SK-N-SH (cell line): ENCODE measurements around the gene MADCAM1. TPM values are rescaled to one million over a fixed set of nuclear protein-coding genes. Genes with fewer than 3 reads are reported as not detected.

Experiments
- CTCF ChIA-PET: fragments of 300-600, 350-600 bp; formaldehyde crosslinking; extraction: SDS; loops from one replicate; lab custom pipeline; 2021; lab: Yijun Ruan, JAX
- POLR2A ChIA-PET: fragments of 350-600 bp; sonication (Branson Sonifier 250); formaldehyde crosslinking; extraction: SDS; loops from one replicate; lab custom pipeline; 2020; ENCODE audit warnings: antibody characterized with exemption, inconsistent platforms; lab: Yijun Ruan, JAX
- DNase-seq: peaks from one replicate; pipeline ENCODE4 v3.0.0; 2012
- H2AFZ ChIP-seq: fragments of 200-600 bp; sonication (generic); 2 replicates; pipeline ENCODE4 v1.8.1; 2016; ENCODE audit warnings: antibody characterized with exemption, mild to moderate bottlenecking, low read depth
- H3F3A ChIP-seq: fragments of 200-600 bp; sonication (generic); replicated peaks from 2 replicates; pipeline ENCODE3; 2016; ENCODE audit warnings: antibody characterized with exemption, mild to moderate bottlenecking; ENCODE audit not compliant: insufficient read depth
- H3K27ac ChIP-seq, 2 experiments: fragments of 200-500 bp in 1 of 2; fragments of 200-600 bp in 1 of 2; sonication (Bioruptor generic) in 1 of 2; sonication (generic), shearing (Covaris generic) in 1 of 2; 2 replicates each; pipeline versions ENCODE4 v1.5.1 to v1.6.1; 2014 to 2016; ENCODE audit warnings: low read depth in 2 of 2, inconsistent platforms in 1 of 2, low read length in 1 of 2, mild to moderate bottlenecking in 1 of 2, mixed read lengths in 1 of 2
- H3K27me3 ChIP-seq: fragments of 200-600 bp; sonication (generic), shearing (Covaris generic); 2 replicates; pipeline ENCODE4 v1.6.1; 2016; ENCODE audit warnings: mixed run types; ENCODE audit not compliant: insufficient read depth
- H3K36me3 ChIP-seq, 2 experiments: fragments of 200-500 bp in 1 of 2; fragments of 200-600 bp in 1 of 2; sonication (Bioruptor generic) in 1 of 2; sonication (generic) in 1 of 2; replicated peaks in 1 of 2; 2 replicates each; pipeline versions ENCODE3 to v1.5.1; 2014 to 2016; ENCODE audit warnings: low read length in 1 of 2, mild to moderate bottlenecking in 1 of 2; ENCODE audit not compliant: insufficient read depth in 2 of 2, control insufficient read depth in 1 of 2
- H3K4me1 ChIP-seq, 2 experiments: fragments of 200-500 bp in 1 of 2; fragments of 200-600 bp in 1 of 2; sonication (Bioruptor generic) in 1 of 2; sonication (generic), shearing (Covaris generic) in 1 of 2; 2 replicates each; pipeline versions ENCODE4 v1.5.1 to v1.6.1; 2014 to 2016; ENCODE audit warnings: low read depth in 1 of 2, low read length in 1 of 2, mixed run types in 1 of 2; ENCODE audit not compliant: insufficient read depth in 2 of 2, control insufficient read depth in 1 of 2
- H3K4me2 ChIP-seq: fragments of 200-600 bp; sonication (generic), shearing (Covaris generic); 2 replicates; pipeline ENCODE4 v1.6.1; 2017; ENCODE audit warnings: mixed run types
- H3K4me3 ChIP-seq, 2 experiments: fragments of 200-500 bp in 1 of 2; fragments of 200-600 bp in 1 of 2; sonication (Bioruptor generic) in 1 of 2; sonication (generic), shearing (Covaris generic) in 1 of 2; 2 replicates each; pipeline versions ENCODE4 v1.5.1 to v1.8.1; 2014 to 2016; ENCODE audit warnings: low read depth in 2 of 2, inconsistent platforms in 1 of 2, low read length in 1 of 2, mild to moderate bottlenecking in 1 of 2, mixed read lengths in 1 of 2, moderate library complexity in 1 of 2
- H3K79me2 ChIP-seq: fragments of 200-600 bp; sonication (generic); 2 replicates; pipeline ENCODE4 v1.8.1; 2017; ENCODE audit warnings: mild to moderate bottlenecking; ENCODE audit not compliant: insufficient read depth
- H3K9ac ChIP-seq: fragments of 200-600 bp; sonication (generic); 2 replicates; pipeline ENCODE4 v1.6.1; 2017; ENCODE audit warnings: mixed run types
- H3K9me2 ChIP-seq: fragments of 200-600 bp; sonication (generic); 2 replicates; pipeline ENCODE4 v1.6.1; 2017; ENCODE audit warnings: mixed run types
- H3K9me3 ChIP-seq: fragments of 200-600 bp; sonication (generic); 2 replicates; pipeline ENCODE4 v1.6.1; 2017; ENCODE audit warnings: mixed run types, mild to moderate bottlenecking, moderate library complexity
- H4K20me1 ChIP-seq: fragments of 200-600 bp; sonication (generic); 2 replicates; pipeline ENCODE4 v1.6.1; 2017; ENCODE audit warnings: mild to moderate bottlenecking, mixed run types; ENCODE audit not compliant: insufficient read depth
- EZH2phosphoT487 ChIP-seq: fragments of 200-600 bp; sonication (generic); IDR thresholded peaks from 2 replicates; pipeline ENCODE4 v1.6.1; 2017; ENCODE audit warnings: low read depth, mixed run types, mild to moderate bottlenecking, antibody characterized with exemption, moderate library complexity, borderline replicate concordance
- FOSL2 ChIP-seq: IDR thresholded peaks from 2 replicates; pipeline ENCODE4 v1.4.0; 2012; ENCODE audit warnings: low read depth, mild to moderate bottlenecking, moderate library complexity, borderline replicate concordance
- FOXJ3 ChIP-seq: sonication (generic); formaldehyde crosslinking; IDR thresholded peaks from 2 replicates; pipeline ENCODE4 v1.5.1; 2020; ENCODE audit warnings: mild to moderate bottlenecking, missing genetic modification reagents
- GABPA ChIP-seq: IDR thresholded peaks from 2 replicates; pipeline ENCODE4 v1.4.0; 2012; ENCODE audit warnings: low read depth, mild to moderate bottlenecking
- MEF2A ChIP-seq: IDR thresholded peaks from 2 replicates; pipeline ENCODE4 v1.4.0; 2012; ENCODE audit warnings: low read depth, borderline replicate concordance
- MXI1 ChIP-seq: IDR thresholded peaks from 2 replicates; pipeline ENCODE4 v1.6.1; 2012; ENCODE audit warnings: mild to moderate bottlenecking, low read depth, low read length, improper control_type of control experiment
- NRF1 ChIP-seq: IDR thresholded peaks from 2 replicates; pipeline ENCODE4 v1.6.1; 2012; ENCODE audit warnings: low read depth, mild to moderate bottlenecking, low read length
- POLR2AphosphoS5 ChIP-seq: IDR thresholded peaks from 2 replicates; pipeline ENCODE4 v1.6.1; 2012; ENCODE audit warnings: low read depth, low read length
- RCOR1 ChIP-seq: fragments of 150-350 bp; IDR thresholded peaks from 2 replicates; pipeline ENCODE4 v1.6.1; 2017; ENCODE audit warnings: antibody characterized with exemption, low read length
- RXRA ChIP-seq: IDR thresholded peaks from 2 replicates; pipeline ENCODE4 v1.4.0; 2012; ENCODE audit warnings: low read depth, mild to moderate bottlenecking, borderline replicate concordance
- SMC3 ChIP-seq: IDR thresholded peaks from 2 replicates; pipeline ENCODE4 v1.6.1; 2012; ENCODE audit warnings: low read depth, low read length, improper control_type of control experiment
- TAF1 ChIP-seq: IDR thresholded peaks from 2 replicates; pipeline ENCODE4 v1.6.1; 2012; ENCODE audit warnings: low read depth, mild to moderate bottlenecking, low read length, moderate library complexity, borderline replicate concordance
- TCF12 ChIP-seq: IDR thresholded peaks from 2 replicates; pipeline ENCODE4 v1.4.0; 2012
- TEAD4 ChIP-seq: IDR thresholded peaks from 2 replicates; pipeline ENCODE4 v1.4.0; 2012; ENCODE audit warnings: mild to moderate bottlenecking, borderline replicate concordance; ENCODE audit not compliant: insufficient read depth
- USF2 ChIP-seq: fragments of 150-350 bp; IDR thresholded peaks from 2 replicates; pipeline ENCODE4 v1.6.1; 2017; ENCODE audit warnings: antibody characterized with exemption, low read length, low read depth, borderline replicate concordance
- YY1 ChIP-seq: IDR thresholded peaks from 2 replicates; pipeline ENCODE4 v1.4.0; 2012; ENCODE audit warnings: low read depth, mild to moderate bottlenecking
- ZBTB33 ChIP-seq: IDR thresholded peaks from 2 replicates; pipeline ENCODE4 v1.4.0; 2012; ENCODE audit warnings: low read depth, borderline replicate concordance
- WGBS: methylation state at CpG from one replicate; pipeline ENCODE4 v1.1.6; 2017; ENCODE audit warnings: low lambda C conversion rate; 5-methylcytosine and 5-hydroxymethylcytosine counted together
- polyA plus RNA-seq, 3 experiments: library from polyadenylated mRNA; depleted of rRNA; stranded (reverse); fragments of >200 nt; gene quantifications; 2 replicates each; pipeline ENCODE4 v1.2.3, GENCODE V29; 2012
- TF ChIP-seq, protein P1 (sequence below): IDR thresholded peaks from 2 replicates; pipeline ENCODE4 v1.4.0; 2012; ENCODE audit warnings: low read depth

The MADCAM1 gene
- polyA plus RNA-seq, 1 of the 3 experiments (the other 2 are of a cell fraction) = 0.81 TPM

DNA sequence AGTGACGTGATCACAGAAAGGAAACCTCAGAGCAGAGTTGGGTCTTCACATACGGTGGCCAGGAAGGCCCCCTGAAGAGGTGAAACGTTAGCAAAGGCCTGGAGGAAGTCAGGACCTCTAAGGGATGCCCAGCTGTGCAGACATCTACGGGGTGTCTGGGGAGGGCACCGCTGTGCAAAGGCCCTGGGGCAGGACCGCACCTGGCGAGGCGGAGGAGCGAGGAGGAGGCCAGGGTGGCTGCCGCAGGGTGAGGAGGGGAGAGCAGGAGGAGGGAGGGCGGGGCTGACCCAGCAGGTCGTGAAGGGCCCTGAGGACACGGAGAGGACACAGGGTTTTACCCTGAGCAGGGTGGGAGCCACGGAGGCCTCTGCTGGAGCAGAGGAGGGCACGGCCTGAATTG lies 11.8 kb upstream of the MADCAM1 start (continued):
- TF ChIP-seq ZBTB33 (no peak), MEF2A (no peak), RXRA (no peak), GABPA (no peak), EZH2phosphoT487 (no peak), FOSL2 (no peak), RCOR1 (no peak), NRF1 (no peak), FOXJ3 (CRISPR knock-in tag) (no peak)
- TF ChIP-seq, protein P1, sequence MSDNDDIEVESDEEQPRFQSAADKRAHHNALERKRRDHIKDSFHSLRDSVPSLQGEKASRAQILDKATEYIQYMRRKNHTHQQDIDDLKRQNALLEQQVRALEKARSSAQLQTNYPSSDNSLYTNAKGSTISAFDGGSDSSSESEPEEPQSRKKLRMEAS = no peak

DNA sequence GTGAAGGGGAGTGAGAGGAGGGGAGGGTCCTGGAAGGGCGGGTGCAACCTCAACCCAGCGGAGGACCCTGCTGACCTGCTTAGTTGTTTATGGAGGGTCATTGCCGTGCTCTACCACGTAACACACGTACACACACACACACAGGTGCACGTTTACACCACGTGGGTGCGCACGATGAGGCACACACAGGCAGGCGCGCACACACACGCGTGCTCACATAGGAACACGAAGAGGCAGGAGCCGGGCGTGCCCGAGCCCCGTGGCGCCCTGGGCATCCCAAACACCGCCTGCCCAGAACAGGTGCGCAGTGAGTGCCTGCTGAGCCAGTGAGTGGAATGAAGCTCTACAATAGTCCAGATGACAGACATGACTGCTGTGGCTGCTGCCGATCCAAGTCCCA lies 11.2 kb upstream of the MADCAM1 start:
- 87% methylated on average over 15 of the region's 22 CpGs for WGBS
- H3K4me2 ChIP-seq = no peak overlapping the region
- CTCF ChIA-PET = interaction anchor here (1.6 kb wide), 1 partner anchor 22 kb away, joined by 9 read pairs; the partner anchor contains the start of gene TPGS1

More for the DNA sequence above, 11.2 kb upstream of the MADCAM1 start:
- POLR2A ChIA-PET = no interaction called here
- Histone ChIP-seq H3F3A (peaks cover 21% of the 10 kb centered on the region), H3K4me1 (peaks cover 0 to 21% of the 10 kb centered on the region in 2 experiments; a peak in 1 of 4 replicates), H3K79me2 (no peaks in the 10 kb centered on the region), H3K9ac (no peak overlapping the region), H3K4me3 (no peak overlapping the region), H2AFZ (no peak overlapping the region), H3K27me3 (no peaks in the 10 kb centered on the region), H3K27ac (no peak overlapping the region), H3K9me3 (no peaks in the 10 kb centered on the region), H3K9me2 (no peaks in the 10 kb centered on the region), H4K20me1 (no peaks in the 10 kb centered on the region), H3K36me3 (no peaks in the 10 kb centered on the region)
- DNase-seq = no peak
- TF ChIP-seq TEAD4 = no peak
- TF ChIP-seq TAF1 = no peak
- TF ChIP-seq MXI1 = no peak
- TF ChIP-seq TCF12 = no peak
- TF ChIP-seq YY1 = no peak
- TF ChIP-seq ZBTB33 = no peak
- TF ChIP-seq USF2 = no peak
- TF ChIP-seq SMC3 = no peak
- no peak for TF ChIP-seq POLR2AphosphoS5
- TF ChIP-seq, all 33 proteins: peak for 0
